Smooth muscle cell (in vitro differentiated cells): ENCODE measurements around the gene BRD1. TPM values are rescaled to one million over a fixed set of nuclear protein-coding genes. Genes with fewer than 3 reads are reported as not detected.

ENCODE experiments used
- DNase-seq: peaks from one replicate; lab custom pipeline; 2025; ENCODE audit not compliant: unreplicated experiment; lab: John Stamatoyannopoulos, UW
- H2AFZ ChIP-seq: fragments of 200-600 bp; sonication (generic); 2 replicates; pipeline ENCODE4 v1.6.0; 2016; ENCODE audit warnings: antibody characterized with exemption, low read depth, mild to moderate bottlenecking
- H3F3A ChIP-seq: fragments of 200-600 bp; sonication (generic); 2 replicates; pipeline ENCODE4 v1.6.0; 2017; ENCODE audit warnings: antibody characterized with exemption, low read depth
- H3K27ac ChIP-seq: fragments of 200-600 bp; sonication (generic); 2 replicates; pipeline ENCODE4 v1.5.1; 2016; ENCODE audit warnings: low read depth, mild to moderate bottlenecking
- H3K27me3 ChIP-seq: fragments of 200-600 bp; sonication (generic); 2 replicates; pipeline ENCODE4 v1.6.1; 2016; ENCODE audit warnings: low read depth, mild to moderate bottlenecking
- H3K36me3 ChIP-seq: fragments of 200-600 bp; sonication (generic); 2 replicates; pipeline ENCODE4 v1.5.1; 2016; ENCODE audit warnings: low read depth
- H3K4me1 ChIP-seq: fragments of 200-600 bp; sonication (generic); 2 replicates; pipeline ENCODE4 v1.5.1; 2016; ENCODE audit warnings: low read depth
- H3K4me2 ChIP-seq: fragments of 200-600 bp; sonication (generic); 2 replicates; pipeline ENCODE4 v1.6.0; 2016; ENCODE audit warnings: mild to moderate bottlenecking
- H3K4me3 ChIP-seq: fragments of 200-600 bp; sonication (generic); 2 replicates; pipeline ENCODE4 v1.5.1; 2016; ENCODE audit warnings: mild to moderate bottlenecking
- H3K79me2 ChIP-seq: fragments of 200-600 bp; sonication (generic); 2 replicates; pipeline ENCODE4 v1.6.0; 2016; ENCODE audit warnings: low read depth, mild to moderate bottlenecking
- H3K9ac ChIP-seq: fragments of 200-600 bp; sonication (generic); 2 replicates; pipeline ENCODE4 v1.6.0; 2016; ENCODE audit warnings: low read depth
- H3K9me3 ChIP-seq: fragments of 200-600 bp; sonication (generic); replicated peaks from 2 replicates; pipeline ENCODE4 v1.5.1; 2016; ENCODE audit warnings: low read depth
- H4K20me1 ChIP-seq: fragments of 200-600 bp; sonication (generic); 2 replicates; pipeline ENCODE4 v1.6.0; 2016; ENCODE audit warnings: low read depth
- WGBS: methylation state at CpG from one replicate; pipeline ENCODE4 v1.1.7; 2016; ENCODE audit warnings: low lambda C conversion rate; 5-methylcytosine and 5-hydroxymethylcytosine counted together
- polyA plus RNA-seq: library from polyadenylated mRNA; unstranded; fragments of >200 nt; fragmentation: Nextera tagmentation; extraction: Ambion mirVana; gene quantifications from 2 replicates; pipeline ENCODE4 v1.2.1, GENCODE V29; 2016
- total RNA-seq: library from RNA; depleted of rRNA; stranded (reverse); fragments of >200 nt; gene quantifications from 2 replicates; pipeline ENCODE4 v1.2.3, GENCODE V29; 2014
- TF ChIP-seq, protein P1 (sequence below): fragments of 200-600 bp; sonication (generic); IDR thresholded peaks from 2 replicates; pipeline ENCODE4 v1.5.1; 2017; ENCODE audit warnings: borderline replicate concordance, mild to moderate bottlenecking, antibody characterized with exemption; ENCODE audit not compliant: insufficient read depth, poor library complexity, severe bottlenecking

BRD1 gene
- total and polyA plus RNA-seq, 2 experiments from 2014 or later: 15.0 to 20.5 TPM

DNA sequence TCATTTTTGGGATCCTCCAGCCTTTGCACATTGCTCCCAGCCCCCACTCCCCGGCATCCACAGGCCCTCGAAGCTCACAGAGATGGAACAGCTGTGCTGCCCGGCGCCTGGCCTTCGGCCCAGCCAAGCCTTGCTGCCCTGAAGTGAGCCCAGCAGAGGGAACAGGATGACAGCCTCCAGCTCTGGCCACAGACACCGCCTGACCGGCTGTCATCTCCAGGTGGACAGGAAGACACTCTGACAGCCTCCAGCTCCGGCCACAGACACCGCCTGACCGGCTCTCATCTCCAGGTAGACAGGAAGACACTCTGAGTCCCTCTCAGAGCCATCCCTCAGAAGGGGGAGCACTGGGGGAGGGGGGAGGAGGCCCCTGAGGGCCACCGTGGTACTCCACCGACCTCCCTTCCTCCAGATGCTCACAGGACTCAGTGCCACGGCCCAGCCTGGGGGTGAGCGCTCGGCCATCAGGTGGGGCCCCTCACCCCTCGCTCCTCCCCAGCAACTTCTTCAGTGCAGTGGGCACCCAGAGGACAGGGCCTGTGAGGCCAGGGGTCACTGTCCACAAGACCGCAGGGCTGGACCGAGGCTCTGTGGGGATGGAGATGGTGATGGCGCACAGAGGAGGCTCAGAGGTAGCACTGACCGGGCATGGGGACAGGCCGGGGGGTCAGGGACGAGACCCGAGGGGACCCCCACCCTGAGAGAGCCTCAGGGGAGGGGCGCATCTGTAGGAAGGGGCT lies 58.6 kb downstream of the BRD1 start:
- DNase-seq: no peak
- no peak overlapping the region for H3K9ac ChIP-seq
- no peak overlapping the region for H3K4me3 ChIP-seq
- H3K9me3 ChIP-seq: no peaks in the 10 kb centered on the region
- H3K27me3 ChIP-seq: no peaks in the 10 kb centered on the region
- peaks cover 3% of the 10 kb centered on the region for H3K36me3 ChIP-seq
- no peak overlapping the region for H2AFZ ChIP-seq
- peaks cover 23% of the 10 kb centered on the region for H4K20me1 ChIP-seq
- H3K4me2 ChIP-seq: no peak overlapping the region
- H3K27ac ChIP-seq: no peak overlapping the region
- H3K4me1 ChIP-seq: no peaks in the 10 kb centered on the region
- 89% methylated on average over 24 of the region's 24 CpGs for WGBS
- TF ChIP-seq, protein P1, sequence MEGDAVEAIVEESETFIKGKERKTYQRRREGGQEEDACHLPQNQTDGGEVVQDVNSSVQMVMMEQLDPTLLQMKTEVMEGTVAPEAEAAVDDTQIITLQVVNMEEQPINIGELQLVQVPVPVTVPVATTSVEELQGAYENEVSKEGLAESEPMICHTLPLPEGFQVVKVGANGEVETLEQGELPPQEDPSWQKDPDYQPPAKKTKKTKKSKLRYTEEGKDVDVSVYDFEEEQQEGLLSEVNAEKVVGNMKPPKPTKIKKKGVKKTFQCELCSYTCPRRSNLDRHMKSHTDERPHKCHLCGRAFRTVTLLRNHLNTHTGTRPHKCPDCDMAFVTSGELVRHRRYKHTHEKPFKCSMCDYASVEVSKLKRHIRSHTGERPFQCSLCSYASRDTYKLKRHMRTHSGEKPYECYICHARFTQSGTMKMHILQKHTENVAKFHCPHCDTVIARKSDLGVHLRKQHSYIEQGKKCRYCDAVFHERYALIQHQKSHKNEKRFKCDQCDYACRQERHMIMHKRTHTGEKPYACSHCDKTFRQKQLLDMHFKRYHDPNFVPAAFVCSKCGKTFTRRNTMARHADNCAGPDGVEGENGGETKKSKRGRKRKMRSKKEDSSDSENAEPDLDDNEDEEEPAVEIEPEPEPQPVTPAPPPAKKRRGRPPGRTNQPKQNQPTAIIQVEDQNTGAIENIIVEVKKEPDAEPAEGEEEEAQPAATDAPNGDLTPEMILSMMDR: no peak
- no peaks in the 10 kb centered on the region for H3K79me2 ChIP-seq
- peaks cover 4% of the 10 kb centered on the region for H3F3A ChIP-seq

GRCh38 chr22:49768077-49768910 lies 59.4 kb downstream of the BRD1 start:
- Histone ChIP-seq H3K9me3 (no peaks in the 10 kb centered on the region), H3K36me3 (peaks cover 3% of the 10 kb centered on the region), H3K4me1 (no peaks in the 10 kb centered on the region), H3K79me2 (no peaks in the 10 kb centered on the region), H2AFZ (no peak overlapping the region), H3F3A (no peaks in the 10 kb centered on the region), H3K27me3 (no peaks in the 10 kb centered on the region), H3K9ac (no peak overlapping the region), H3K27ac (no peak overlapping the region), H4K20me1 (peaks cover 15% of the 10 kb centered on the region), H3K4me3 (no peak overlapping the region), H3K4me2 (no peak overlapping the region)
- WGBS: 89% methylated on average over 18 of the region's 18 CpGs
- TF ChIP-seq, protein P1: no peak
- DNase-seq: no peak

DNA sequence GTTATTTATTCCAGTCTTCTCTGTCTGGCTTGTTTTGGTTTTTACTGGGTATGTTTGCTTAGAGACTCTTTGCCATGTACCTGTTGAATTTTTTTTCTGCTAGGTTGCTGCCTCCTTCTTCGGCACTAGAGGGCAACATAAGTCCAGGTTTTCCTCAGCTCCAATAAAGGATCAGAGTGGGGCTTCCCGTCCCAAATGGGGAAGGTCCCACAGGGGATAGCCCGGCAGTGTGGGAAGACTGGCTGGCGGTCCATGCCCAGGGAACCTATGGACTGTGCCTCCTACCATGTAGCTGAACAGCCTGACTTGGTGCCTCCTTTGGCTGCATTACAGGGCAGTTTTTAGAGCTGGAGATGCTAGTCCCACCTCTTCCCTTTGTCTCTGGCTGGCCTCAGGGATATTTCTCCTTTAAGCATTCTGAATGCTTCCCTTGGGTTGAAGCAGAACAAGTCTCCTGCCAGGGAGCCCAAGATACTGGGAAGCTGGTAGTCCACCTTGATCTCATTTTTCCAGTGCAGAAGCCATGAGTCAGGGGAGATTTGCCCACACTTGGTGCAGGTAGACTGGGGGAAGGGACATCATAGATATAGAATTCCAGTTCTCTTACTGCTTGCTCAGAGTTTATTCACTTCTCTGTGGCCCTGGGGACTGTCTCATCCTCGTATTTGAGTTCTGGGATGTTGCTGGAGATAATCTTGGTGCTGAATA lies 60.2 kb downstream of the BRD1 start:
- Histone ChIP-seq H4K20me1 (peaks cover 8% of the 10 kb centered on the region), H3K27ac (no peak overlapping the region), H2AFZ (no peak overlapping the region), H3K4me2 (no peak overlapping the region), H3K4me1 (no peaks in the 10 kb centered on the region), H3K4me3 (no peak overlapping the region), H3K36me3 (peaks cover under 1% of the 10 kb centered on the region), H3F3A (no peaks in the 10 kb centered on the region), H3K9me3 (no peaks in the 10 kb centered on the region), H3K27me3 (no peaks in the 10 kb centered on the region), H3K79me2 (no peaks in the 10 kb centered on the region), H3K9ac (no peak overlapping the region)
- 30% methylated on average over 5 of the region's 5 CpGs for WGBS
- TF ChIP-seq, protein P1: peak; percentile 53
- DNase-seq: no peak
